GM18517 (cell line): ENCODE results near the gene FAM241B.

Experiments
- ATAC-seq: cut with Tn5 transposase; IDR thresholded peaks from one replicate; pipeline ENCODE4 v1.9.1; 2021; ENCODE audit warnings: mild to moderate bottlenecking, moderate library complexity; ENCODE audit not compliant: unreplicated experiment

FAM241B gene

GRCh38 chr10:69629897-69630650 is at the start of gene FAM241B:
TSS of gene FAM241B (plus strand) at chr10:69630247. CDS start at chr10:69631744, 1,497 bp downstream.
- no peak for ATAC-seq

DNA sequence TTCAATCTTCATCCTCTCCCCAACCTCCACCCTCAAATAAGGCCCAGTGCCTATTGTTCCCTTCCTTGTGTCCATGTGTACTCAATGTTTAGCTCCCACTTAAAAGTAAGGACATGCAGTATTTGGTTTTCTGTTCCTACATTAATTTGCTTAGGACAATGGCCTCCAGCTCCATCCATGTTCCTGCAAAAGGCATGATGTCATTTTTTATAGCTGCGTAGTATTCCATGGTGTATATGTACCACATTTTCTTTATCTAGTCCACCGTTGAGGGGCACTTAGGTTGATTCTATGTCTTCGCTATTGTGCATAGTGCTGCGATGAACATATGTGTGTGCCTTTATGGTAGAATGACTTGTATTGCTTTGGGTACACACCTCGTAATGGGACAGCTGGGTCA is 49.6 kb upstream of the FAM241B start:
- no peak for ATAC-seq

GRCh38 chr10:69583106-69583505 is 46.9 kb upstream of the FAM241B start:
- no peak for ATAC-seq

DNA sequence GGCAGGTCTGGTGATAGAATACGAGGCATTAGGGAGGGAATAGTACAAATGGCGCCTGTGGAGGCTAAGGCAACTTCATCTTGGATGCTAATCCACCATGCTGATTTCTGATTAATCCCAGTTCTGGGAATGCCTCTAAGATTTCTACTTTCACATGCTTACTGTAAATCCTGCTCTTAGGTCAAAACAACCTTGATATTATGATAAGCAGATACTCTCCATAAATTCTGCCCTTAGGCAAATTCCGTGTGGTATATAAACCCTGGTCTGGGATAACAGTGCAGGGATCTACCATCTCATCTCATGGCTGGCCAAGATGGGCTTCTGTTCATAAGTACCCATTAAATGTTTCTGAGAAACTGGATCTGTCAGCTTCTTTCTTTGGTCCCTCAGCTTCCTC is 45.4 kb upstream of the FAM241B start:
- ATAC-seq, result no peak

DNA sequence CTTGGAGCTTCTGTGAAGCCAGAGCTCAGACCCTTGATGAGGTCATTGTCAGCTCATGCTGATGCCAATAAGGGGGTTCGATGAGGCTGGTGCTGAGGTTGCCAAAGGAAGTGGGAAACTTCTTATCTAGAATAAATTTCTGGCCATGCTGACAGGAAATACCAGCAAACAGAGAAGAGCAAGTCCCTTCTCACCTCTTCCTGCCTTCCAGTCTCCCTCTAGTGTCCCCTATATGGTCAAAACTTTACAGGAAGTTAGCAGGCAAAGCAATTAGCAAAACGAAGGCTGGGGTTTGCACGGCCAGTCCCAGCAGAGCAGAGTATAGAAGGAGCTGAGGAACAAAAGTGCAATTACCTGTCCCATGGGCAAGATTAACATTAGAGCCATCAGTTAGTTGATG is 41.7 kb upstream of the FAM241B start:
- ATAC-seq, result no peak

GRCh38 chr10:69600761-69601330 is 29.2 kb upstream of the FAM241B start:
- ATAC-seq, result no peak

GRCh38 chr10:69609077-69609476 is 21.0 kb upstream of the FAM241B start:
- ATAC-seq, result no peak

- ATAC-seq, result no peak
Measured at GRCh38 chr10:69612760-69613159, 17.3 kb upstream of the FAM241B start.

DNA sequence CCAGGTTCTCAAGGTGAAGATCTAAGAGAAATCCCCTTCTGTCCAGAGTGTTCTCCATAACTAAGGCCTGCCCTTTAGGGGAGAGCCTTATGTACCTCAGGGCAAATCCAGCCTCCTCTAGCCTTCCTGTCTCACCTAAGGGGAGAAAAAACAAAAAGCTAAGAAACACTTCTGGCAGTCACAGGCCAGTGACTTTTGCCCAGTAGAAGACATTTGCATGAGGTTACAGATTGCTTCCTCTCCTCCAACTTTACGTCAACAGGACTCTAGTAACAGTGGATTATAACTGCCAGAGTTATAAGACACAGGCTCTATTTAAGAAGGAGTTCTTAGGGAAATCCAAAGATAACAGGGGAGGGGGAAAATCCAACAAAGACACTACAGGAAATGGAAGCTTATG is 15.9 kb upstream of the FAM241B start:
- ATAC-seq, result no peak

DNA sequence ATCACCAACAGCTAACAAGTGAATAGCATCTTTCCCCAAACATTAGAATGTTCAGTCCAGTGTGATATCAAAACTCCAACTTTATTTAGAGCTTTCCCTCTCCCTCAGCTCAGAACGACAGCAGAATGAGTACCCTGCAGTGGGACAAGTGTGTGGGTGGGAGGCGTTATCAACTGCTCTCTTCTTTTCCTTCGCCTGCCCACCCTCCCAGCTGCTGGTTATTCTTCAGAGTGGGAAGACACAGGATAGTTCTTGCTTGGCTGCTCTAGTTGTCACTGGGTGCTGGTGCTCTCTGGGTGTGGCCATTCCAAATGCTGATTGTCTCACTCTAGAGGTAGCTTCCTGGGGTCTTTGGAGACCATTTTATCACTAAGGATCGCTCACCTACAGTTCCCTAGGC is 13.7 kb upstream of the FAM241B start:
- ATAC-seq, result no peak

- no peak for ATAC-seq
Measured at GRCh38 chr10:69618746-69619145, 11.3 kb upstream of the FAM241B start.

GRCh38 chr10:69619626-69620025 is 10.4 kb upstream of the FAM241B start:
- ATAC-seq, result no peak

DNA sequence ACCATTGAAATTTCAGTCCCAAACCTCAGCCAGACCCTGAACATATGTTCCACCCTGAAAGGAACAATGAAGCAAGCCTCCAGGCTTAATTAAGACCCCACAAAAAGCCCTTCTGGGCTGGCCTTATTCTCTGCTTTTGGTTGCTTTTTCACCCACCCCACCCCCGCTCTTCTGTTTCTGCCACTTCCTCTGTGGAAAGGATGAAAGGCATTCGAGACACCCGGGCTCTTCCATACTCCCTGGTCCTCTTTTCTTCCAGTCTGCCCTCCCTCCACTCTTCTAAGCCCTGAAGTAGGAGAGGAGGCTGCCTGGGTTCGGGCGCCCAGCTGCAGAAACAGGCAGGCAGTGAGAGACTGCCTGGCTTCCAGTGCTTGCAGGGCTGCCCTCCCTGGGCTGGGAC is 9.4 kb upstream of the FAM241B start:
- no peak for ATAC-seq

DNA sequence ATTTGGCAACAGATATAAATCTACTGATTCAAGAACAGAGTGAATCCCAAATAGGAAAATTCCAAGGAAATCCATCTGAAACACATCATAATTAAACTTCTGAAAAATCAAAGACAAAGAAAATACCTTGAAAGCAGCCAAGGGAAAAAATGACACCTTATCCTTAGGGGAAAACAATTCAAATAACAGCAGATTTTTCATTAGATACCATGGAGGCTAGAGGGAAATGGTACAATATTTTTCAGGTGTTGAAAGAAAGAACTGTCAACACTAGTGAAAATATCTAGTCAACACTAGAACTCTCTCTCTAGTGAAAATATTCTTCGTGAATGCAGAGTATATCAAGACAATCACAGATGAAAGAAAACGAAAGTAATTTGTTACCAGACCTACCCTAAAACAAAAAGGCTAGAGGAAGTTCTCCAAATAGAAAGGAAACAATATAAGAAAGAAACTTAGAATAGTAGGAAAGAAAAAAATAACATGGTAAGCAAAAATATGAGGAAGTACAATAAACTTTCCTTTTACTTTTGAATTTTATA is 5.7 kb upstream of the FAM241B start:
- ATAC-seq, result no peak

- ATAC-seq, result no peak
Measured at GRCh38 chr10:69626826-69627225, 3.2 kb upstream of the FAM241B start.

GRCh38 chr10:69628891-69629290 is 1.2 kb upstream of the FAM241B start:
- no peak for ATAC-seq

- ATAC-seq, result no peak
Measured at GRCh38 chr10:69629519-69629896, 539 bp upstream of the FAM241B start.

DNA sequence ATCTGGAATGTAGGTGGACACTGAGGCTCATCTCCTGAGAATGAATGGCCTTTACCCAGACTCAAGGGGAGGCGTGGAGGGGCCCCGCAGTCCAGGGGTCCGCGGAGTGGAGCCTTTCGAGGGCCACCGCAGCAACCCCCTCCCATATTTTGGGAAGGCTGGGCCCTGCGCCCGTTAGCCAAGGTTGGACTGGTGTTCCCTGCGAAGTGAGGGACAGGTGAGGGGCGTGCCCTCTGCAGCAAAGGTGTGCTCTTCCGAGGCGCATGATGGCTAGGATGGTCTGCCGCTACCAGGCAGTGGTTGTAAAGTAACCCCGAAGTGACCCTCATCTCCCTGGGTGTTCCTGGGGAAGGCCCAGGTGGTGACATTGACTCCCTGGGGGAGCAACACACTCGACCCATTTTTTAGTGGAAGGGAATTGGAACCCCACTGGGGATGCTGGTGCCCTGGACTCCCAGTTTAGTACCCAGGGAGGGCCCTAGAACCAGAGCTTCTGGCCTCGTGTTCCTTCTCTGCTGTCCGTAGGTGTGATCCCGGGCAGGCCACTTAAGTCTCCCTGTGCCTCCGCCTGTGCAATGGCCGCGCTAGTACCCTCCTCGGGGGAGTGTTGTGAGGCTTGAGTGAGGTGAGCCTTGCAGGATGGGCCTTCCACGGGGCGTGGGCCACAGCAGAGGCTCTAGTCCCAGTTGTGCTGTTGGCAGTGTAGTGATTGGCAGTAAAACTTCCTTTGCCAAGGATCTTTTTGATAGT is 779 bp downstream of the FAM241B start:
- no peak for ATAC-seq

DNA sequence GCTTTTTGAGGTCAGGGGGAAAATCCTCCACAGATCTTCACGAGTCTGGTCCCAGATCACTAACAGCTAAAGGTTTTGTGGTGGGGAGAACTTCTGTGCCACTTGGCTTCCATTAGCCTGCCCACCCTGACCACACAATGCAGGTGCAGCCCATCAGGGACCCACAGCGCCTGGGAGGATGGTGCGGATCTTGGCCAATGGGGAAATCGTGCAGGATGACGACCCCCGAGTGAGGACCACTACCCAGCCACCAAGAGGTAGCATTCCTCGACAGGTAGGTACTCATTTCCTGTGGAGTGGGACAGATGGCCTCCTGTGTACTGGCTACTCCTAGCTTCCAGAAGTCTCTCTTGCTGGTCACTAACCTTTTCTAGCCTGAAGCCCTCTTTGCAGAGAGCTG is 1.5 kb downstream of the FAM241B start:
- no peak for ATAC-seq

- no peak for ATAC-seq
Measured at GRCh38 chr10:69632516-69633199, 2.6 kb downstream of the FAM241B start.
